Fibroblast of lung (primary cell): Measurements from ENCODE around the gene ACTN1. TPM values are rescaled to one million over a fixed set of nuclear protein-coding genes. Genes with fewer than 3 reads are reported as not detected.
"Not testable (repeated sequence)": the region's sequence is repeated elsewhere in the genome, so short reads cannot be mapped to it uniquely, and the experiment has no call there.

Source experiments
- DNase-seq, 2 donors: peaks; one replicate each; pipeline versions ENCODE4 v3.0.0 to v3.0.0-alpha.2; 2010; ENCODE audit warnings: low read depth in 2 of 2
- H2AFZ ChIP-seq: 2 replicates; pipeline ENCODE4 v1.5.1; 2012; ENCODE audit warnings: low read length, control low read depth, inconsistent platforms
- H3K27ac ChIP-seq: 2 replicates; pipeline ENCODE4 v1.5.1; 2011; ENCODE audit warnings: low read length, control low read depth; ENCODE audit not compliant: insufficient read depth
- H3K27me3 ChIP-seq: 2 replicates; pipeline ENCODE4 v1.5.1; 2011; ENCODE audit warnings: mild to moderate bottlenecking, low read length; ENCODE audit not compliant: control insufficient read depth, insufficient read depth
- H3K36me3 ChIP-seq: 2 replicates; pipeline ENCODE4 v1.5.1; 2011; ENCODE audit warnings: low read length; ENCODE audit not compliant: control insufficient read depth, insufficient read depth
- H3K4me1 ChIP-seq: 2 replicates; pipeline ENCODE4 v1.5.1; 2011; ENCODE audit warnings: low read length; ENCODE audit not compliant: control insufficient read depth, insufficient read depth; ENCODE audit errors: extremely low read depth
- H3K4me2 ChIP-seq: 2 replicates; pipeline ENCODE4 v1.5.1; 2011; ENCODE audit warnings: low read length, control low read depth; ENCODE audit not compliant: insufficient read depth; ENCODE audit errors: extremely low read depth
- H3K4me3 ChIP-seq, 4 experiments: fragments of 200-600 bp in 1 of 4; sonication (generic) in 1 of 4; replicated peaks in 1 of 4; 2 replicates each; pipeline ENCODE4 v1.5.1; 2011 to 2016; ENCODE audit warnings: low read length in 4 of 4, low read depth in 3 of 4, mild to moderate bottlenecking in 3 of 4, control low read depth in 2 of 4, inconsistent platforms in 1 of 4, mixed read lengths in 1 of 4; ENCODE audit not compliant: insufficient read depth in 1 of 4; ENCODE audit errors: control extremely low read depth in 1 of 4
- H3K79me2 ChIP-seq: 2 replicates; pipeline ENCODE4 v1.5.1; 2012; ENCODE audit warnings: mild to moderate bottlenecking, low read length, inconsistent platforms; ENCODE audit not compliant: control insufficient read depth, insufficient read depth
- H3K9ac ChIP-seq: 2 replicates; pipeline ENCODE4 v1.5.1; 2011; ENCODE audit warnings: mild to moderate bottlenecking, low read length, control low read depth; ENCODE audit not compliant: insufficient read depth
- H3K9me3 ChIP-seq: 2 replicates; pipeline ENCODE4 v1.5.1; 2012; ENCODE audit warnings: low read depth, low read length; ENCODE audit not compliant: control insufficient read depth, insufficient read depth
- H4K20me1 ChIP-seq: 2 replicates; pipeline ENCODE4 v1.5.1; 2011; ENCODE audit warnings: low read length; ENCODE audit not compliant: control insufficient read depth, insufficient read depth; ENCODE audit errors: extremely low read depth
- EZH2 ChIP-seq: IDR thresholded peaks from 2 replicates; pipeline ENCODE4 v1.5.1; 2012; ENCODE audit warnings: low read length, control low read depth, mild to moderate bottlenecking; ENCODE audit errors: missing control alignments
- polyA plus RNA-seq, 2 donors: library from polyadenylated mRNA; depleted of rRNA in 1 of 2; stranded (reverse) in 1 of 2; unstranded in 1 of 2; fragments of >200 nt; gene quantifications; 2 replicates each; pipeline ENCODE4 v1.2.1, GENCODE V29; 2011 to 2012; ENCODE audit warnings: missing spikeins in 1 of 2
- total RNA-seq: library from RNA; depleted of rRNA; stranded (reverse); fragments of >200 nt; gene quantifications from 2 replicates; pipeline ENCODE4 v1.2.1, GENCODE V29; 2014
- TF ChIP-seq, protein P1 (sequence below), 2 donors: IDR thresholded peaks in 1 of 2; conservative IDR thresholded peaks in 1 of 2; 1 replicate in 1 of 2; 2 replicates in 1 of 2; pipeline ENCODE4 v1.5.1; 2011 to 2012; ENCODE audit warnings: low read length in 2 of 2, control low read depth in 1 of 2, inconsistent platforms in 1 of 2, low read depth in 1 of 2, mild to moderate bottlenecking in 1 of 2

Gene ACTN1
- total and polyA plus RNA-seq, 2 donors (not counting 1 experiment from before 2014, with no cell fraction given), result 254 to 729 TPM

DNA sequence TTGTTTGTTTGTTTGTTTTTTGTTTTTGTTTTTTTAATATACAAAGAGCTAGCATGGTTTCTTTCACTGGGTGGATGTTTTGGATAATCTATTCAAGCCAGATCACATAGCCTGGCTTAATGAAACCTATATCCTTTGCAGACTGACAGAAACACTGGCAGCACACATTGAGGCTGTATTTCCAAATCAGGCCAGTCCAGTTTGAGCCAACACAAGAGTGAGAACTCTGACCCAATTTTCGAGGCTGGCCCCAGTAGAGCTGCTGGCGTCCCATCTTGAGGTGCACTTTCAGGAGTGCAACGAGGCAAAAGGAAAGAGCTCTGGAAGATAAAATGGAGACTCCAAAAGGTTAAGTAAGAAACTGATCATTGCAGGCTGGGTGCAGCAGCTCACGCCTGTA is 43.9 kb upstream of the ACTN1 start:
- H3K27me3 ChIP-seq, result no peaks in the 10 kb centered on the region
- no peak overlapping the region for H3K4me3 ChIP-seq
- H3K79me2 ChIP-seq, result no peaks in the 10 kb centered on the region
- no peaks in the 10 kb centered on the region for H3K9me3 ChIP-seq
- no peak overlapping the region for H3K27ac ChIP-seq
- H4K20me1 ChIP-seq, result no peaks in the 10 kb centered on the region
- H3K4me1 ChIP-seq, result no peaks in the 10 kb centered on the region
- H2AFZ ChIP-seq, result no peak overlapping the region
- no peak for DNase-seq
- H3K4me2 ChIP-seq, result no peak overlapping the region
- no peak overlapping the region for H3K9ac ChIP-seq
- H3K36me3 ChIP-seq, result no peaks in the 10 kb centered on the region
- TF ChIP-seq, protein P1, sequence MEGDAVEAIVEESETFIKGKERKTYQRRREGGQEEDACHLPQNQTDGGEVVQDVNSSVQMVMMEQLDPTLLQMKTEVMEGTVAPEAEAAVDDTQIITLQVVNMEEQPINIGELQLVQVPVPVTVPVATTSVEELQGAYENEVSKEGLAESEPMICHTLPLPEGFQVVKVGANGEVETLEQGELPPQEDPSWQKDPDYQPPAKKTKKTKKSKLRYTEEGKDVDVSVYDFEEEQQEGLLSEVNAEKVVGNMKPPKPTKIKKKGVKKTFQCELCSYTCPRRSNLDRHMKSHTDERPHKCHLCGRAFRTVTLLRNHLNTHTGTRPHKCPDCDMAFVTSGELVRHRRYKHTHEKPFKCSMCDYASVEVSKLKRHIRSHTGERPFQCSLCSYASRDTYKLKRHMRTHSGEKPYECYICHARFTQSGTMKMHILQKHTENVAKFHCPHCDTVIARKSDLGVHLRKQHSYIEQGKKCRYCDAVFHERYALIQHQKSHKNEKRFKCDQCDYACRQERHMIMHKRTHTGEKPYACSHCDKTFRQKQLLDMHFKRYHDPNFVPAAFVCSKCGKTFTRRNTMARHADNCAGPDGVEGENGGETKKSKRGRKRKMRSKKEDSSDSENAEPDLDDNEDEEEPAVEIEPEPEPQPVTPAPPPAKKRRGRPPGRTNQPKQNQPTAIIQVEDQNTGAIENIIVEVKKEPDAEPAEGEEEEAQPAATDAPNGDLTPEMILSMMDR (conservative IDR thresholded peaks at IDR 0.05 in 1 of 2, IDR thresholded peaks at IDR 0.05 in 1 of 2; ENCODE audit: low read depth in 1 of 2, low read length in 2 of 2), result no peak
- no peak for TF ChIP-seq EZH2

DNA sequence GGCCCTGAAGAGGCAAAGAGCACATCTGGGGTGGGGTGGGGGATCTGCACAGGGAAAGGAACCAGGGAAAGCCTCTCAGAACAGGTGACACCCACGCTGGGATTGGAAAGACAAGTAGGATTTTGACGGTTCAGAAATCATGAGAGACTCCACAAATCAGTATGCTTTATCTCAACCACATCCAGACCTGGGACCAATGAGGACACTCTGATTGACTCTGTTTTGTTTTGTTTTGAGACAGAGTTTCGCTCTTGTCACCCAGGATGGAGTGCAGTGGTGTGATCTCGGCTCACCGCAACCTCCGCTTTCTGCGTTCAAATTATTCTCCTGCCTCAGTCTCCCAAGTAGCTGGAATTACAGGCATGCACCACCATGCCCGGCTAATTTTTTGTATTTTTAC is 43.0 kb upstream of the ACTN1 start:
- H4K20me1 ChIP-seq, H3K4me2 ChIP-seq, H3K79me2 ChIP-seq, H3K4me1 ChIP-seq, H3K27me3 ChIP-seq, H3K4me3 ChIP-seq, H3K27ac ChIP-seq, DNase-seq, H3K9me3 ChIP-seq, H3K9ac ChIP-seq, H2AFZ ChIP-seq, H3K36me3 ChIP-seq: not testable (repeated sequence)

DNA sequence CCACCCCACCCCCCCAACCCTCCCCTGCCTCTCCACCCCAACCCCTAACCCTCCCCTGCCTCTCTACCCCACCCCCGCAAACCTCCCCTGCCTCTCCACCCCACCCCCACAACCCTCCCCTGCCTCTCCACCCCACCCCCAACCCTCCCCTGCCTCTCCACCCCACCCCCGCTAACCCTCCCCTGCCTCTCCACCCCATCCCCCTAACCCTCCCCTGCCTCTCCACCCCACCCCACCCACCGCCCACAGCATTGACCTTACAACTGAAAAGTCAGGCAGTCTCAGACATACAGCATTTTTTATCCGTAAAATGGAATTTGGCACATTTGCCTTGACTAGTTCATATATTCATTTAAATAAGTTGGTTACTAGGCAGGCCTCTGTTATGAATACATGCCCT is 38.6 kb upstream of the ACTN1 start:
- no peak overlapping the region for H2AFZ ChIP-seq
- H3K4me1 ChIP-seq, result peaks cover 5% of the 10 kb centered on the region
- no peak for DNase-seq
- H3K27me3 ChIP-seq, result no peaks in the 10 kb centered on the region
- no peaks in the 10 kb centered on the region for H3K9me3 ChIP-seq
- H3K79me2 ChIP-seq, result no peaks in the 10 kb centered on the region
- no peak overlapping the region for H3K27ac ChIP-seq
- H4K20me1 ChIP-seq, result no peaks in the 10 kb centered on the region
- no peak for TF ChIP-seq EZH2
- TF ChIP-seq, protein P1 (conservative IDR thresholded peaks at IDR 0.05 in 1 of 2, IDR thresholded peaks at IDR 0.05 in 1 of 2; ENCODE audit: low read depth in 1 of 2, low read length in 2 of 2), result no peak
- no peaks in the 10 kb centered on the region for H3K36me3 ChIP-seq
- H3K4me2 ChIP-seq, result no peak overlapping the region
- H3K9ac ChIP-seq, result no peak overlapping the region
- no peak overlapping the region for H3K4me3 ChIP-seq
